ENCODE results near the gene WDR33.

WDR33 gene

DNA sequence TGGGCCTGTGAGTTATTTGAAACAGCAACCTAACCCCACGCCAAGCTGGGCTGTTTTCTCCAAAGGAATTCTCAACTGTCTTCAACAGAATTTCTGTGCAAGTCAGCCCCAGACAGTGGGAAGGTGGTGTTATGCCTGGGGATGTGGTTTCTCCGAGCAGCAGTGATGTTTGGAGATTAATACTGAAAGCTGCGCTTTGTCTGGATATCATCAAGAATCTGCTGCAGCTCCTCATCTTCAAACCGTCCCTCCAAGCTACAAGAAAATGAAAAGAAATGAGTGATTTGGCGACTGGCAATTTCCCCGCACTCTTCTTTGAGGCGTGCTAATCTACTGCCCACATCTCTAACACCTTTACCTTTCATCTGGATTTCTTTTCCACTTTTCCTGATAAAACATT, 37.0 kb upstream of the WDR33 start:
- Histone ChIP-seq H3K9me3 (no peaks in the 10 kb centered on the region), H3K36me3 (peaks cover 20% of the 10 kb centered on the region), H3K4me1 (no peaks in the 10 kb centered on the region), H3K27me3 (no peaks in the 10 kb centered on the region), H3K4me3 (ENCODE audit: low read depth, low read length) (no peak overlapping the region)
- TF ChIP-seq, protein P1, sequence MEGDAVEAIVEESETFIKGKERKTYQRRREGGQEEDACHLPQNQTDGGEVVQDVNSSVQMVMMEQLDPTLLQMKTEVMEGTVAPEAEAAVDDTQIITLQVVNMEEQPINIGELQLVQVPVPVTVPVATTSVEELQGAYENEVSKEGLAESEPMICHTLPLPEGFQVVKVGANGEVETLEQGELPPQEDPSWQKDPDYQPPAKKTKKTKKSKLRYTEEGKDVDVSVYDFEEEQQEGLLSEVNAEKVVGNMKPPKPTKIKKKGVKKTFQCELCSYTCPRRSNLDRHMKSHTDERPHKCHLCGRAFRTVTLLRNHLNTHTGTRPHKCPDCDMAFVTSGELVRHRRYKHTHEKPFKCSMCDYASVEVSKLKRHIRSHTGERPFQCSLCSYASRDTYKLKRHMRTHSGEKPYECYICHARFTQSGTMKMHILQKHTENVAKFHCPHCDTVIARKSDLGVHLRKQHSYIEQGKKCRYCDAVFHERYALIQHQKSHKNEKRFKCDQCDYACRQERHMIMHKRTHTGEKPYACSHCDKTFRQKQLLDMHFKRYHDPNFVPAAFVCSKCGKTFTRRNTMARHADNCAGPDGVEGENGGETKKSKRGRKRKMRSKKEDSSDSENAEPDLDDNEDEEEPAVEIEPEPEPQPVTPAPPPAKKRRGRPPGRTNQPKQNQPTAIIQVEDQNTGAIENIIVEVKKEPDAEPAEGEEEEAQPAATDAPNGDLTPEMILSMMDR (IDR thresholded peaks at IDR 0.05; ENCODE audit: low read depth, low read length) = no peak
- no peak for DNase-seq

DNA sequence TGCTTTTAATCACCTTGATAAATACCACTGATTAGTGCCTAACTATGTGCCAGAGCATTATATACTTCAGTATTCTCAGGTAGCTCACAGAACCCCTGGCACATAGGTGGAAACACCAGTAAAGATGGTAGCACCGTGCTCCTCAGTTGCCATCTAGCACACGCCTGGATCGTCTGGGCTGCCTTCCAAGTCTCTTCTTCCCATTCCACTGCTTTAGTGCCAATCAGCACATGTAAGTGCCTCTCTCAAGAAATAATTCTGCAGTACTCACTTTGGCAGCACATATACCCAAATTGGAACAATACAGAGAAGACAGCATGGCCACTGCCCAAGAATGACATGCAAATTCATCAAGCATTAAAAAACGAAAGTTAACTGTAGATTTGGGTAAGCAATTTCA, 34.0 kb upstream of the WDR33 start:
- Histone ChIP-seq H3K4me1 (no peaks in the 10 kb centered on the region), H3K27me3 (no peaks in the 10 kb centered on the region), H3K36me3 (peaks cover 9% of the 10 kb centered on the region), H3K9me3 (no peaks in the 10 kb centered on the region), H3K4me3 (ENCODE audit: low read depth, low read length) (no peak overlapping the region)
- no peak for DNase-seq
- TF ChIP-seq, protein P1 (IDR thresholded peaks at IDR 0.05; ENCODE audit: low read depth, low read length) = no peak

DNA sequence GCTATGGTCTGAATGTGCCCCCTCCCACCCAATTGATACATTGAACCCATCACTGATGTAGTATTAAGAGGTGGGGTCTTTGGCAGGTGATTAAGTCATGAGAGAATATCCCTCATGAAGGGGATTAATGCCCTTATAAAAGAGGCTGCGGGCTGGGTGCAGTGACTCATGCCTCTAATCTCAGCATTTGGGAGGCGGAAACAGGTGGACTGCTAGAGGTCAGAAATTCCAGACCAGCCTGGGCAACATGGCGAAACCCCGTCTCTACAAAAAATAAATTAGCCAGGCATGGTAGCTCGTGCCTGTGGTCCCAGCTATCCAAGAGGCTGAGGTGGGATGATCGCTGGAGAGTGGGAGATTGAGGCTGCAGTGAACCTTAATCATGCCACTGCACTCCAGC, 32.7 kb upstream of the WDR33 start:
- TF ChIP-seq, protein P1 (IDR thresholded peaks at IDR 0.05; ENCODE audit: low read depth, low read length) = no peak
- DNase-seq = no peak
- peaks cover 6% of the 10 kb centered on the region for H3K36me3 ChIP-seq
- H3K9me3 ChIP-seq = no peaks in the 10 kb centered on the region
- H3K27me3 ChIP-seq = no peaks in the 10 kb centered on the region
- no peak overlapping the region for H3K4me3 ChIP-seq (ENCODE audit: low read depth, low read length)
- H3K4me1 ChIP-seq = no peaks in the 10 kb centered on the region

DNA sequence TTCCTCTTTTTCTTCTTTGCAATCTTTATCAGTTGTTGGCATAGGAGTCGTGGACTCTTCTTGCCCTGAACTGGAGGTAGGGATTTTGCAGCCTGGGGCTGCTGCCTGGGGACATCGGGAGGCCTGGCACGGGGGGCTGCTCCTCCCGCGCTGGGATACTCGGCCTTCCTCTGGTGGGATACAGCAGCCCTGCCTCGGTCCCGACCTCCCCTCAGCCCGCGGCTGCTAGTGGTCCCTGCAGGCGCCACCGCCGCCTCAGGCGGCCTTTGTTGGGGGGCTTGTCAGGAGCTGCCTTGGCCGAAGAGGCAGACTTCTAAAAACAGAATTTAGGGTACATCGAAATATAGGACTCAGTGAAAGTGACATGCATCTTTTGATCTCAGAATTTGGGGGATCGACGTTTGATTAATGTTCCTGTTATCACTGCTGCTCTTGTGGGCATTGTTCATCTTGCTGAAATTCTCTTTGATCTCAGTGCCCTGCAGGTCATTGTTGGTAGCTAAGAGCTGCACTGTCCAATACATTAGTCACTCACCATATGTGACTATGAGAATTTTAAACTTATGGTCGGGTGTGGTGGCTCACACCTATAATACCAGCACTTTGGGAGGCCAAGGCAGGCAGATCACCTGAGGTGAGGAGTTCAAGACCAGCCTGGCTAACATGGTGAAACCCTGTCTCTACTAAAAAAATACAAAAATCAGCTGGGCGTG, 30.7 kb upstream of the WDR33 start:
- Histone ChIP-seq H3K4me1 (no peaks in the 10 kb centered on the region), H3K4me3 (ENCODE audit: low read depth, low read length) (no peak overlapping the region), H3K36me3 (peaks cover 1% of the 10 kb centered on the region; the same call in 1 of the 2 replicates), H3K27me3 (no peaks in the 10 kb centered on the region), H3K9me3 (no peaks in the 10 kb centered on the region)
- TF ChIP-seq, protein P1 (IDR thresholded peaks at IDR 0.05; ENCODE audit: low read depth, low read length) = no peak
- no peak for DNase-seq

DNA sequence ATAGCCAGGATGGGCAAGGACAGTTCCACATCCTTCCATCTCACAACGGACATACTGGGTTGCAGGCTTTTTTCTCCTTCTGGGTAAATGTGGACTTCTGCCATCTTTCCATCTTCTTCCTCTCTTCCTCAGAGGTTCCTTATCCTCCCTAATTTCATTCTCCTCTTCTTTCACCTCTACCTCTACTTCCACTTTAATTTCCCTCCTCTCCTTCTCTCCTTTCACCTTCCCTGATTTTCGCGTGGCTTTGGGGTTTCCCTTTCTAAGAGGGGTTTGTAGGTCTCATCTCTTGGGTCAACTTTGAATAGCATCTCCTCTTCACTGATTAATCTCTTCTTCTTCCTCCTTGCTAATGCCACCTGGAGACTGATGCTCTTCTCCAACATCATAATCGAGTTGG, 29.9 kb upstream of the WDR33 start:
- Histone ChIP-seq H3K9me3 (no peaks in the 10 kb centered on the region), H3K4me3 (ENCODE audit: low read depth, low read length) (no peak overlapping the region), H3K27me3 (no peaks in the 10 kb centered on the region), H3K36me3 (no peaks in the 10 kb centered on the region), H3K4me1 (no peaks in the 10 kb centered on the region)
- TF ChIP-seq, protein P1 (IDR thresholded peaks at IDR 0.05; ENCODE audit: low read depth, low read length) = no peak
- DNase-seq = no peak

DNA sequence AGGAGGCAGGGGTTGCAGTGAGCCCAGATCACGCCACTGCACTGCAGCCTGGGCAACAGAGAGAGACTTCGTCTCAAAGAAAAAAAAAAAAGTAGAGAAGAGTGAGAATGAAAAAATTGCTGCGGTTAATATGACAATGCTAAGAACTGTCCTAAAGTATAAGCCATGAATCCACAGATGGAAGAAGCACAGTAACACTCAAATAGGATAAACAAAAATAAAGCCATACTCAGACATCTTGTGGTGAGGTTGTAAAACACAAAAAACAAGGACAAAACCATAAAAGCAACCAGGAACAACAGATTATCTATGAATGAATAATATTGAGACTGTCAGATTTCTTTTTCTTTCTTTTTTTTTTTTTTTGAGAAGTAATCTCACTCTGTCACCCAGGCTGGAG, 24.0 kb upstream of the WDR33 start:
- Histone ChIP-seq H3K27me3 (no peaks in the 10 kb centered on the region), H3K4me1 (no peaks in the 10 kb centered on the region), H3K4me3 (ENCODE audit: low read depth, low read length) (no peak overlapping the region), H3K9me3 (no peaks in the 10 kb centered on the region), H3K36me3 (no peaks in the 10 kb centered on the region)
- TF ChIP-seq, protein P1 (IDR thresholded peaks at IDR 0.05; ENCODE audit: low read depth, low read length) = no peak
- no peak for DNase-seq
